Frontal cortex (tissue), 4 donors: ENCODE measurements around the gene SFXN4. TPM values are rescaled to one million over a fixed set of nuclear protein-coding genes. Genes with fewer than 3 reads are reported as not detected.
"Not testable (repeated sequence)": the region's sequence is repeated elsewhere in the genome, so short reads cannot be mapped to it uniquely, and the experiment has no call there.

Source experiments
- DNase-seq, 2 donors: peaks; one replicate each; pipeline ENCODE4 v3.0.0; 2012; ENCODE audit warnings: low spot score in 2 of 2
- FAIRE-seq: peaks from 2 replicates; lab custom pipeline; 2012; peaks lifted over from hg19 to GRCh38; lab: Jason Lieb, UNC
- total RNA-seq: library from RNA; depleted of rRNA; stranded (reverse); fragments of >200 nt; gene quantifications from one replicate; pipeline ENCODE4 v1.2.3, GENCODE V29; 2014
- donor health status: control.
- donor health status: control.
- donor health status: control.

SFXN4 gene
- total RNA-seq, 1 donor from 2014 or later: 21.6 TPM

GRCh38 chr10:119190954-119191785 lies 25.7 kb upstream of the SFXN4 start:
- no peak for DNase-seq
- FAIRE-seq: no peak

DNA sequence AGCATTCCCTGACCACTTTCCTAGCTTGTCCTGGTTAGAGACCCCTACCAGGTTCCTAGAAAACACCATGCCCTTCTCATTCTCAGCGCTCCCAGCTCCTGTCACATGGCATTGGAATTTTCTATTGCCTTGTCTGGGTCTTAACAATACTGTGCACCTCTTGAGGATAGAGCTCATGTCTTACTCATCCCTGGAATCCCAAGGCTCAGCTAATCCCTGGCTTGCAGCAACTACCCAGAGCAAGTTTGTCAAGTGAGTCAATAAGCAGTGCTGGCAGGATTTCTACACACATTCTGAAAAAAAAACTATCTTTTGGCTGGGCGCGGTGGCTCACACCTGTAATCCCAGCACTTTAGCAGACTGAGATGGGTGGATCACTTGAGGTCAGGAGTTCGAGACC lies 24.8 kb upstream of the SFXN4 start:
- DNase-seq (no peak), FAIRE-seq (no peak)

- FAIRE-seq (peak; percentile 51), DNase-seq (peak in 1 of 2 donors; percentile 31)
Measured at GRCh38 chr10:119189811-119190282, 24.3 kb upstream of the SFXN4 start.

- DNase-seq: no peak
- FAIRE-seq: no peak
Measured at GRCh38 chr10:119183664-119184412, 18.3 kb upstream of the SFXN4 start.

GRCh38 chr10:119180850-119181400 lies 15.4 kb upstream of the SFXN4 start:
- DNase-seq: not testable (repeated sequence)

DNA sequence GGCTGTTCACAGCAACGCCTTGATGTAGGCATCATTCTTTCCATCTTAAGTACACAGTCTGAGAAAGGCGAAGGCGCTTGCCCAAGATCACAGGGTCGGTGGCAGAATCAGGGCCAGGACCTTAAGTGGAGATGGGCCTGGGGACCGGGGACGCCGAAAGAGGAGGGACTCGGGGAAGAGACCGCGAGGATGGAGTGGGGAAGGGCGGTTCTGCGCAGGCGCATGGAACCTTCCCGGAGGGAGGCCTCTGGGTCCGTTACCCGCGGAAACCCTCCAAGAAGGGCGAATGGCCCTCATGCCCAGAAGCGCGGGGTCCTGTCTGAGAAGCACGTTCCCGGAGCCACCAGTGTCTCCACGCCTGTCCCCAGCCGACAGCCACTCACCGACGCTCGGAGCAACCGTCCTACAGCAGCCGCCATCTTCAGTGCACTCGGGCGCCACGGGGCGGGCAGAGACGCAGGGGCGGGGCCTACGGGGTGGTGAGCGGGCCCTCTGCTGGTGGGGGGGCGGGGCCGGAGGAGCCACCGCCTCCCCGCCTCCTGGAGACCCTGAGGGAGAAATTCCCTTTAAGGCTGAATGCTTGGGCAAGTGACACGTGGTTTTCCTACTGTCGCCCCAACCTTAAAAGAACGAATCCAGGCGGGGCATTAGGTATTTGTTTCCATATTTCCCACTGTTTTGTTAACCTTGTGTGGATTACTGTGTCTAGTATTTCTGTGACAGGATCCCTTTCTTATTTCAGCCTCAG lies 13.0 kb upstream of the SFXN4 start, which contains the start of gene PRDX3:
Gene PRDX3 (minus strand): TSS at position 441 of the 748 bp plus-strand sequence. CDS start 22 bp downstream, at position 419.
- DNase-seq: peak; percentile 81 to 85
- no peak for FAIRE-seq

More at GRCh38 chr10:119180850-119181400, 15.4 kb upstream of the SFXN4 start:
- not testable (repeated sequence) for FAIRE-seq

GRCh38 chr10:119177708-119178371 lies 12.3 kb upstream of the SFXN4 start:
- DNase-seq (no peak), FAIRE-seq (no peak)

- FAIRE-seq (no peak), DNase-seq (no peak)
Measured at GRCh38 chr10:119176166-119176565, 10.7 kb upstream of the SFXN4 start.

DNA sequence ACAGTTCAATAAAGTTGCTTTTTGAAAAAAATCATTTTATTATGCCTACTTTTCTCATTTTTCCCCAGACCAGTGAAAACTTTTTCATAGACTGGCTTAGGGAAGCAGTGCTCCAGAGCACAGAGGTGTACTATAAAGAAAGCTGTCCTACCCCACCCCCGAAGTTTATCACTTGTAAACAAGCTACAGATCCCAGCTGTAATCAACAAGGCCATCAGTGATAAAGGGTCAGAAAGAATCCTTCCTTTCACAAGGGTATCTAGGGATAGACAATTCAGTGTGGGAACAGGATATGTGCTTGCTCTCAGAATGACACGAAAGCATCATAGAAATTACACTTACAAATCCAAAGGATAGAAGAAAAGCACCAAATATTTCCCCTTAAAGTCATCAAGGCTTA lies 8.6 kb upstream of the SFXN4 start:
- no peak for FAIRE-seq
- no peak for DNase-seq

DNA sequence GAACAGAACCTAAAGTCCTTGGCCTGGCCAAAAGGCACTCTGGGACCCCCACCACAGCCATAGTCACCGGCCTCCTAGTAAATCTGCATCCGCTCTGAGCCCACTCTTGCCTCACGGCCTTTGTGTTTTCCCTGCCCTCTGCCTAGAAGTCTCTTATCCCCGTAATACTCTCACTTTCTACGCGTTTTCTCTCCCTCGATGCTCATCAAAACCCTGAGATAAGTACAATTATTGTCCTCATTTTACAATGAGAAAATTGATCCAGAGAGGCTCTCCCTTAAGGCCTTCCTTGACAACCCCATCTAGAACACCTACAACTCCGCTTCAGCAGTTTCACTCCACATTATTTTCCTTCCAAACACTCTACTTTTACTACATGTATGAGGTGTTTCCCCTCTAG lies 1.5 kb upstream of the SFXN4 start:
- FAIRE-seq (no peak), DNase-seq (no peak)

- no peak for DNase-seq
Measured at GRCh38 chr10:119166564-119166963, 1.1 kb upstream of the SFXN4 start.

DNA sequence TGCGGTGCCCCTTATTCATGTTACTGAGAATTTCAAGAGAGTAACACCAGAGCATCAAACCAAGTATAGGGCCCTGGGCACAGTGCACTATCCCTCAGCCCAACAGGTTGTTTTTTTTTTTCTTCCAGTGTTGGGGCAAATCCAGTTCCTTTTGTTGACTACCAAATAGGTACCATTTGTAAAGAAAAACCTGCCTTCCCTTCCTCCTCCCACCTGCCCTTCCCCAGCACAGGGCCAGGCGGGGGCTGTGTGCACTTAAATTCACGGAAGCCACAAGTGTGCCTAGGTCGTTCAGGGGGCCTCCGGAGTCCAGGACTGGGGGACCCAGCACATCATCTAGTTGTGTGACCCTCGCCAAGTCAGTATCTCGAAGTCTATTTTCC lies 595 bp upstream of the SFXN4 start:
- no peak for DNase-seq
- FAIRE-seq: no peak

More at GRCh38 chr10:119166564-119166963, 1.1 kb upstream of the SFXN4 start:
- FAIRE-seq: no peak

DNA sequence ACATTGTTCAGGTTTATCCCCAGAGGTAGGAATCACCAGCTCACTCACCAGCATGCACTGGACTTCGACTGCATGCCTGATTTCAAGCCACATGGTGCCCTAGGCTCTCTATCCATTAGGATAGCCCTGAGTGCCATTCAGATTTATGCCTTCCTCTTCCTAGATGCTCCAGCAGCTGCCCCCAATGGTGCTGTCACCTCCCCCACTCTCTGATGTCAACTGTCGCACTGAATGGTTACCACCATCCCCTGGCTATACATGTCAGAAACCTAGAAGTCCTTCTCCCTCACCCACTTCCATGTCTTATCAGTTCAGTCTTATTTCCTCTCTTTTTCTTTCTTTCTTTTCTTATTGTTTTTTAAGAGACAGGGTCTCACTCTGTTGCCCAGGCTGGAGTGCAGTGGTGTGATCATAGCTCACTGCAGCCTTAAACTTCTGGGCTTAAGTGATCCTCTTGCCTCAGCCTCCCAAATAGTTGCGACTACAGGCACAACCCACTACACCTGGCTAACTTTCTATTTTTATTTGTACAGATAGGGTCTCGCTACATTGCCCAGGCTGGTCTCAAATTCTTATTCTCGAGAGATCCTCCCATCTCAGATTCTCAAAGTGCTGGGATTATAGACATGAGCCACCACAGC lies 2.9 kb downstream of the SFXN4 start:
- DNase-seq (no peak), FAIRE-seq (no peak)

DNA sequence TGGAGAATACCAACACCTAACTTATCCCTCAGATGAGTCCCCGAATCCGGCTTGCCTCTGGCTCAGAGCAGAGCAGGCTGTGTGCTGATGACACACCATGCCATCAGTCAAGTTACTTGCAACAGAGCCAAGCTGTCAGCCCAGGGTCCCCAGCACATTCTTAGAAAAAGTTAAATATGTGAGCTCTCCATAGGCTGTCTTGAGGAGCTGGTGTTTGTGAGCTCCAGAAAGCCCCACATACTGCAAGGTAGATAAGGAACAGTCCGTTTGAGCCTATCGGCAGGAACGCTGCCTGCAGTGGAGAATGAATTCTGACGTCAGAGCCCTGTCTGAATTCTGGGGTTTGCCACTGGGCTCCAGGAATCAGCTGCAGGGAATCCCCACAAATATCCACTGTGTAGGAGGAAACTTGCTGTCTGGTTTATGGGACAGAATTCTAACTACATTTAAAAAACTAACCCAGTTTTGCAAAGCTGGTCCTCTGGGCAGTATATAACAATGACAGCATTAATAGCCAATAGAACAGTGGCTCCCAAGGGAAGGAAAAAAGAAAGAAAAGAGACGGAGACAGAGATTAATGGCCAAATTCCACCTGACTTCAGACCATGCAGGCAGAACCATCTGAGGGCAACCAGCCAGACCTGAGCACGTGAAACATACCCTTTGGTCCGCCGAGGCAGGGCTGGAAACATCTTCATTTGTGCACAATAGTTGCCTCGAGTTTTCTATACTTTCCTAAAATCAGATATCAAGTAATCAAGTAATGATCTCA lies 3.6 kb downstream of the SFXN4 start:
- no peak for FAIRE-seq
- peak in 1 of 2 donors; percentile 29 for DNase-seq

- FAIRE-seq (no peak), DNase-seq (no peak)
Measured at GRCh38 chr10:119159332-119159731, 6.2 kb downstream of the SFXN4 start.

DNA sequence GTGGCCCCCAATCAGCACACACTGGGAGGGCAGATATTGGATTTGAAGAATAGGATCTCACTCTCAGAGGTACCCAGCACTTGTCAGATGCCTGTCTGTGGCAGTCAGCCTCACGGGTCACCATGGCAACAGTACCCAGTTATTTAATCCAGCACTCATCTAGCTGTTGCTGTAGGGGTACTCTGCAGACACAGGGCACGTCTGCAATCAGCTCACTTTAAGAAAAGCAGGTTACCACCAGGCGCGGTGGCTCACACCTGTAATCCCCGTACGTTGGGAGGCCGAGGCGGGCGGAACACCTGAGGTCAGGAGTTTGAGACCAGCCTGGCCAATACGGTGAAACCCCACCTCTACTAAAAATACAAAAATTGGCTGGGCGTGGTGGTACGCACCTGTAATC lies 11.9 kb downstream of the SFXN4 start:
- DNase-seq (no peak), FAIRE-seq (no peak)

DNA sequence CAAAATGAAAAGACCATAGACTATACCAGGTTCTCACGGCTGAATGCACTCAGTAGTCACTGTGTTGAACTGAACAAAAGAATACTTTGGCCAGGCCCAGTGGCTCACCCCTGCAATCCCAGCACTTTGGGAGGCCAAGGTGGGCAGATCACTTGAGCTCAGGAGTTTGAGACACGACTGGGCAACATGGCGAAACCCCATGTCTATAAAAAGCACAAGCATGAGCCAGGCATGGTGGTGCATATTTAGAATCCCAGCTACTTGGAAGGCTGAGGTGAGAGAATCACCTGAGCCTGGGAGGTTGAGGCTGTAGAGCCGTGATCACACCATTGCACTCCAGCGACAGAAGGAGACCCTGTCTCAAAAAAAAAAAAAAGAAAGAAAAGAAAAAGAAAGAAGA lies 12.5 kb downstream of the SFXN4 start:
- DNase-seq: no peak
- FAIRE-seq: no peak

DNA sequence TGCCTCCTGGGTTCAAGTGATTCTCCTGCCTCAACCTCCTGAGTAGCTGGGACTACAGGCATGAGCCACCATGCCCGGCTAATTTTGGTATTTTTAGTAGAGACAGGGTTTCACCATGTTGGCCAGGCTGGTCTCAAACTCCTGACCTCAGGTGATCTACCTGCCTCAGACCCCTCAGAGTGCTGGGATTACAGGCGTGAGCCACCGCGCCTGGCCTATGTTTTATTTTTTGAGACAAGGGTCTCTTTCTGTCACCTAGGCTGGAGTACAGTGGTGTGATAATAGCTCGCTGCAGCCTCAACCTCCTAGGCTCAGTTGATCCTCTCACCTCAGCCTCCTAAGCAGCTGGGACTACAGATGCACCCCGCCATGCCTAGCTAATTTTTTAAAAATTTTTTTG lies 13.9 kb downstream of the SFXN4 start:
- not testable (repeated sequence) for DNase-seq, FAIRE-seq
